Activated CD8-positive, alpha-beta memory T cell treated with anti-CD3 and anti-CD28 coated beads for 36 hours (primary cell): ENCODE measurements around the gene TPRA1. TPM values are rescaled to one million over a fixed set of nuclear protein-coding genes. Genes with fewer than 3 reads are reported as not detected.

Source experiments
- CTCF ChIA-PET: fragments of 350-600 bp; sonication (Branson Sonifier 250); formaldehyde crosslinking; loops from one replicate; lab custom pipeline; 2021; ENCODE audit warnings: antibody characterized with exemption; lab: Charles Lee
- POLR2A ChIA-PET: fragments of 350-600 bp; sonication (Branson Sonifier 250); formaldehyde crosslinking; loops from one replicate; lab custom pipeline; 2021; ENCODE audit warnings: antibody characterized with exemption; lab: Charles Lee
- total RNA-seq, 2 experiments: library from RNA; stranded (reverse); gene quantifications; one replicate each; pipeline ENCODE4 v1.2.3, GENCODE V29; 2021

TPRA1 gene
- total RNA-seq, 2 experiments from 2014 or later = 44.0 to 44.6 TPM

- CTCF ChIA-PET = interaction anchor here (0.5 to 1.6 kb wide), 19 partner anchors 8 to 476 kb away, joined by 3 to 23 read pairs (median 3); partner anchors contain the start of genes MCM2 and TPRA1
- POLR2A ChIA-PET = interaction anchor here (0.6 to 1.4 kb wide), 4 partner anchors 15 to 477 kb away, joined by 3 to 5 read pairs (median 4); partner anchors contain the start of genes SEC61A1 and TPRA1
Measured at GRCh38 chr3:127574880-127575878, 15.4 kb downstream of the TPRA1 start.

GRCh38 chr3:127573912-127574311 is 16.6 kb downstream of the TPRA1 start:
- CTCF ChIA-PET = interaction anchor here (0.5 to 1.1 kb wide), 2 partner anchors 15 to 33 kb away, joined by 3 read pairs; no protein-coding TSS in a partner anchor
- POLR2A ChIA-PET = no interaction called here

DNA sequence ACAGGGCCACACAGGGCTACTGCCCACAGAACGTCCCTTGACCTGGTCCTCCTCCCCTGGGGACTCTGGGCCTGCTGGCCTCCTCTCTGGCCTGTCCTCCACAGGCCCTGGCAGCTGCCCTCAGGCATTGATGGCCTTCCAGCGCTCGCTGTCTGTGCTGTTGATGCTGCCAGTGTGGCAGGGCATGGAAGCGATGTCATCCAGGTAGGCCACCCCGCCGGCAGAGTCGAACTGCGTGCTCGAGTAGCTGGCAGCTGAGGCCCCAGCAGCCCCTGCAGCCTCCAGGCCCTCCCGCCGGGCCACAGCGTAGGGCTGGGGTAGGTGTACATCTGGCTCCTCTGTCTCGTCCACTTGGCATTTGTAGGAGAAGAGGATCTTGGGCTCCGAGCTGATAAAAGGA is 17.1 kb downstream of the TPRA1 start:
- POLR2A ChIA-PET = no interaction called here
- CTCF ChIA-PET = interaction anchor here (0.5 to 1.1 kb wide), 2 partner anchors 15 to 33 kb away, joined by 3 read pairs; no protein-coding TSS in a partner anchor

DNA sequence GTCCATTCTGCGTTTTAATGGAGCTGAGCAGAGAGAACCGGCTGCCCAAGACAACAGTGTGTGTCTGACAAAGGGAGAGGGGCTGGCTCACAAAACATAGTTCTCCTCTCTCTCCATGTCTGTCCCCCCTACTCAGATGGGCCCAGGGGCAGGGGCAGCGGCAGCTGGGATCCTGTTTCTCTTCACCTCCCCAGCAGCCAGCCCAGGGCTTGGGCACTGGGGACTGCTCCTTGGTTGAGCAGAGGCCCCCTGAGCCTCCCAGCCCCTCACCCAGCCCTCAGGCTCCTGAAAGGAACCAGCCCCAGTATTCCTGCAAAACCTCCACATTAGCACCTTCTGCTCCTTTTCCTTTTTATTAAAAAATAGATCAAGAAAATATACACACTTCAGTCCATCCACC is 17.8 kb downstream of the TPRA1 start:
- ChIA-PET POLR2A (no interaction called here), CTCF (no interaction called here)

GRCh38 chr3:127572186-127572585 is 18.3 kb downstream of the TPRA1 start:
- ChIA-PET CTCF (interaction anchor here (0.6 kb wide), 1 partner anchor 16 kb away, joined by 4 read pairs; no protein-coding TSS in a partner anchor), POLR2A (no interaction called here)

- ChIA-PET POLR2A (no interaction called here), CTCF (no interaction called here)
Measured at GRCh38 chr3:127570520-127570919, 20.0 kb downstream of the TPRA1 start.

DNA sequence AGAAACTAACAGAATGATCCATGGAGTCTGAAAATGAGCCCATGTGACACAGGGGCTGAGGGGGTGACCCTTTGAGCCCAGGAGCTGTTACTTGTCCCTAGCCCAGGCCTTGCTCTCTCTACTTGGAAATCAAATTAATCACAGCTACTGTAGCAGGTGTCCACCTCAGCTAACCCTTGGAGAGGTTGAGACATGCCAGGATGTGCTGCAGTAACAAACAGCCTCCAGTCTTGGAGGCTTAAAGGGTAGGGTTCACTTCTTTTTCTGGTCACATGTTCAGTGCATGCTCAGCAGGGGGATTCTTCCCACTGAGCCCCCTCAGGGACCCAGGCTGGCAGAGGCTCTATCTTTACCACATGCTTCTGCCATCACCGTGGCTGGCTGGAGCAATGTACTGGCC is 21.4 kb downstream of the TPRA1 start:
- POLR2A ChIA-PET = no interaction called here

GRCh38 chr3:127568586-127568985 is 21.9 kb downstream of the TPRA1 start:
- CTCF ChIA-PET = interaction anchor here (0.6 kb wide), 1 partner anchor 20 kb away, joined by 3 read pairs; no protein-coding TSS in a partner anchor
- POLR2A ChIA-PET = no interaction called here

More for the DNA sequence above, 21.4 kb downstream of the TPRA1 start:
- CTCF ChIA-PET = interaction anchor here (0.6 kb wide), 1 partner anchor 20 kb away, joined by 3 read pairs; no protein-coding TSS in a partner anchor

DNA sequence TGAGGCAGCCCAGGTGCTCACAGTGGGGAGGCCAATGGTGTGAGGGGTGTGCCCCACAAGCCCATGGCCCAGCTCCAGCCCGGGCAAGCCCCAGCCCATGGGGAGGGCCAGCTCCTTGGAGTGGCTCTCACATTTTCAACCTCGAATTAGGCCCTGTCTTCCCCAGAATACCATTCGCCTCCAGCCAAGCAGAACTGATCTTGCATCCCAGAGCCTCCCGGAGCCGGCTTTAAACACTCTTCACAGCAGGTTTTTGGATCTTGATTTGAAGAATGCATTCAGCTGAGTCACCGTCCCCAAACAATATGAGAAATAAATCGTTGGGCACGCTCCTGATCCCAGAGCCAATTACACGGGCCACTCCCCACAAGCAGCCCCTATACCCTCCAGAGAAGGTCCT is 23.7 kb downstream of the TPRA1 start:
- ChIA-PET POLR2A (no interaction called here), CTCF (interaction anchor here (0.6 kb wide), 1 partner anchor 8 kb away, joined by 3 read pairs; no protein-coding TSS in a partner anchor)

DNA sequence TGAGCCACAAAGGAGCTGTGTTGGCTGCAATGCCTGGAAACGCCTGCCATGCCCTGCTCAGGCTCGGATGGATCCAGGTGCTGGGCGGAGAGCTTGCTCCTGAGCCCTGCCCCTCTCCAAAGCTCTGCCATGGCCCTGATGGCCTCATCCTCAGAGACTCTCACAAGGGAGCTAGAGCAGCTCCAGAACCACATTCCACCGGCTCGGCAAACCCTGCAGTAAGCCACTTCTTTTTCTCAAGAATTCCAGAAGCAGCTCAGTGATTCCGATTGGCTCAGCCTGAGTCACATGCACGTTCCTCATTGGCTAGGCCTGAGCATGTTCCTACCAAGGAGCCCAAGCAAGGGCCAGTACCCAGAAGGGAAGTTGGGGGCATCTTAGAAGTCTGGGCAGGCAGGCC is 24.8 kb downstream of the TPRA1 start:
- ChIA-PET CTCF (interaction anchor here (1.1 kb wide), 1 partner anchor 9 kb away, joined by 3 read pairs; no protein-coding TSS in a partner anchor), POLR2A (no interaction called here)

DNA sequence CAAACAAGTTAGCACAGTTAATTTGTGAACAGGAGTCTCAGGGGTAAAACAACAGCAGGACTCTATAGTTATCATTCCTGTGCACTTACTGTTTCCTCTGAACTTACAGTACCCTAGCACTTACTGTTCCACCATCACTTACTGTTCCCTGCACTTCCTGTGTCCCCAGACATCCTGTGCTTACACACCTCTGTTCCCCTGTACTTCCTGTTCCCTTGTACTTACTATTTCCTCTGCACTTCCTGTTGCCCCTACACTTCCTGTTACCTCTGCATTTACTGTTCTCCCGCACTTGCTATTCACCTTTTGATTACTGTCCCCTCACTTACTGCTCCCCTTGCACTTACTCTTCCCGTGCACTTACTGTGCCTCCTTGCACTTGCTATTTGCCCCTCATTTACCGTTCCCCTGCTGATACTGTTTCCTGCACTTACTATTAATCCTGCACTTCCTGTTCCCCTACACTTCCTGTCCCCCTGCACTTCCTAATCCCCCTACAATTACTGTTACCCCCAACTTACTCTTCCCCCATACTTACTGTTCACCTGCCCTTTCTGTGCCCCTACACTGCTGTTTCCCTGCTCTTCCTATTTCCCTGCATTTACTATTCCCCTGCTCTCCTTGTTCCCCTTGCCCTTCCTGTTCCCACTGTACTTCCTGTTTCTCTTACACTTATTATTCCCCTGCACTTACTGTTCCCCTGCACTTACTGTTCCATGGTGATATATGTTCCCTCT is 30.3 kb downstream of the TPRA1 start:
- POLR2A ChIA-PET = no interaction called here
- CTCF ChIA-PET = no interaction called here

- POLR2A ChIA-PET = no interaction called here
- CTCF ChIA-PET = interaction anchor here (1.5 kb wide), 1 partner anchor 18 kb away, joined by 6 read pairs; no protein-coding TSS in a partner anchor
Measured at GRCh38 chr3:127556565-127556964, 34.0 kb downstream of the TPRA1 start.

DNA sequence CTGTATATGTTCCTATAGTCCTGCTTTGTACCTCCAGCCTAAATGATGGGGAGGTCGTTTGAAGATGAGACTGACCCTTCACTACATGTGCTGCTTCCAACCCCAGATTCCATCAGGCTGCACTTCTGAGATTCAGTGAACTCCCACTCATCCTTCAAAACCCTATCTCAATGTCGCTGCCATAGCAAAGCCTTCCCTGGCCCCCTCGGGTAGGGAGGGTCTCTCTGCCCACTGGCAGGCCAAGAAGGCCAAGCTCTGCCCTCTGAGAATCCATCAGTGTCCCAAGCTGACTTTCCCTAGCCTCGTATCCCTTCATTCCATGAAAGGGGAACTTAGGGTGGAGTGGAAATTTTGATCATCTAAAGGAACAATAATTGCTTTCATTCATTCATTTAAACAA is 35.4 kb downstream of the TPRA1 start:
- POLR2A ChIA-PET = no interaction called here
- CTCF ChIA-PET = no interaction called here

DNA sequence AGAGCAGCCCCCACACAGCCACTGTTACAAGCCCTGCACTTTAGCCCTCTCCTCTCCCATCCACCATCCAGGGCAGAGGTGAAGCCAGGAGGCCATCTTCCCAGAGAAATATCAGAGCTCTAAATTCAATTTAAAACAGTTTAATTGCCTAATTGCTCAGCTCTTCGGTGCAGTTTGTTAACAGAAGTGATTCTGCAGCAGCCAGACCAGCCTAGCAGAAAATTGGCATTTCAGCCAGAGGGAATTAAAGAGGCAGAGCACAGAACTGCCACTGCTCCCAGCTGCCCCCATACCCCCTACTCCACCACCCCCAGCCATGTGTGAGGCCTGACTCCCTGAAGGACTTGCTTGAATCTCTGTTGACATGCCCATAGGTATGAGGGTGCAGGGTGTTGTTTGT is 38.5 kb downstream of the TPRA1 start:
- ChIA-PET POLR2A (no interaction called here), CTCF (interaction anchor here (1.7 kb wide), 1 partner anchor 23 kb away, joined by 3 read pairs; no protein-coding TSS in a partner anchor)

GRCh38 chr3:127551178-127551577 is 39.4 kb downstream of the TPRA1 start:
- CTCF ChIA-PET = no interaction called here
- POLR2A ChIA-PET = no interaction called here

DNA sequence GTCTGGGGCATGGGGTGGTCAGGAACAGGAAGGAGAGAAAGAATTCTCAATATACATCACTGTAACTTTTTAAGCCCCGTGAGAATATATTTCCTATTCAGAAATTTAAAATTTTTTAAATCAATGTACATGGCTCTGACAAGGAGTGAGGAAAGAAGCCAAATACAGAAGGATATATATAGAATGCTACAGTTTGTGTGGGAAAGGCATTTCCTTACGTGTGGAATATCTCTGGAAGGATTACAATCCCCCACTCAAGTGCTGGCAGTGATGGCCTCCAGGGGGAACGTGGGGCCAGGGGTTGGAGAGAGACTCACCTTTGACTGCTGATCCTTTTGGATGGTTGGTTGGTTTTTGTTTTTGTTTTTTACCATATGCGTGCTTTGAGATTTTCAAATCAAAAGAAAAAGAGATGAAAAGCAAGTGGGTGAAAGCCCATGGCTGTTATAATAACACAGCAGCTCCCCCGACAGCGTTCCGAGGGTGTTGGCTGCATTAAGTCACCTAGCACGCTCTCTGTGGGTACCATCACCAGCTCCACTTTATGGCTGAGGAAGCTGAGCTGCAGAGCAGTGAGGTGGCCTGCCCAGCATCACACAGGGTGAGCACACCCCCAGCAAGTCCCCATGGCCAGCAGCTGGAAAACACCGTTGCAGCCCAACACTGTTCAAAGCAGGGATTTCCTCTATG is 39.9 kb downstream of the TPRA1 start:
- ChIA-PET CTCF (interaction anchor here (1.4 kb wide), 1 partner anchor 871 kb away, joined by 3 read pairs; no protein-coding TSS in a partner anchor), POLR2A (no interaction called here)

- CTCF ChIA-PET = interaction anchor here (1.4 to 1.7 kb wide), 2 partner anchors 13 to 870 kb away, joined by 3 to 5 read pairs; no protein-coding TSS in a partner anchor
- POLR2A ChIA-PET = no interaction called here
Measured at GRCh38 chr3:127549826-127550467, 40.6 kb downstream of the TPRA1 start.
